HepG2 (cell line): ENCODE results near the gene CPXM2. TPM values are rescaled to one million over a fixed set of nuclear protein-coding genes. Genes with fewer than 3 reads are reported as not detected.

Experiments used
- ATAC-seq: fragments of 200-7000 bp; cut with Tn5 transposase; 3 replicates; pipeline ENCODE4 v1.9.1; 2020; ENCODE audit warnings: mild to moderate bottlenecking, moderate library complexity
- BruUV-seq: library from RNA; stranded (reverse); fragments of 400-500 nt; replicated peaks from 2 replicates; lab custom pipeline; 2021; lab: Mats Ljungman, UMichigan
- CTCF ChIA-PET: fragments of 300-600 bp; formaldehyde crosslinking; extraction: SDS; loops from one replicate; lab custom pipeline; 2021; ENCODE audit warnings: low total read pairs, inconsistent platforms, low intra/inter-chr PET ratio; lab: Yijun Ruan, JAX
- POLR2A ChIA-PET: fragments of 350-600 bp; sonication (Branson Sonifier 250); formaldehyde crosslinking; loops from one replicate; lab custom pipeline; 2020; ENCODE audit warnings: antibody characterized with exemption, inconsistent platforms; lab: Yijun Ruan, JAX
- DNase-seq: peaks from one replicate; pipeline ENCODE4 v3.0.0-alpha.2; 2015; ENCODE audit warnings: low spot score
- FAIRE-seq: peaks from 3 replicates; lab custom pipeline; 2011; peaks lifted over from hg19 to GRCh38; lab: Jason Lieb, UNC
- H2AFZ ChIP-seq: one replicate; pipeline ENCODE4 v1.6.1; 2011; ENCODE audit warnings: low read length, inconsistent platforms
- H3K27ac ChIP-seq: fragments of 300-600 bp; 3 replicates; pipeline ENCODE4 v1.8.0; 2011; ENCODE audit warnings: mixed run types, mild to moderate bottlenecking, mixed read lengths, low read length, inconsistent platforms; ENCODE audit not compliant: insufficient read depth; ENCODE audit errors: extremely low read length
- H3K27me3 ChIP-seq, 2 experiments: fragments of 200-600 bp in 1 of 2; 2 replicates in 1 of 2; 3 replicates in 1 of 2; pipeline versions ENCODE4 v1.6.0 to v1.8.0; 2011; ENCODE audit warnings: low read length in 2 of 2, mild to moderate bottlenecking in 2 of 2, moderate library complexity in 2 of 2, inconsistent platforms in 1 of 2; ENCODE audit not compliant: insufficient read depth in 2 of 2, control insufficient read depth in 1 of 2
- H3K36me3 ChIP-seq, 2 experiments: fragments of 200-600 bp in 1 of 2; replicated peaks in 1 of 2; 2 replicates in 1 of 2; 3 replicates in 1 of 2; pipeline versions ENCODE4 v1.5.1 to v1.8.0; 2011; ENCODE audit warnings: low read length in 2 of 2, inconsistent platforms in 1 of 2; ENCODE audit not compliant: insufficient read depth in 2 of 2, control insufficient read depth in 1 of 2
- H3K4me1 ChIP-seq: 2 replicates; pipeline ENCODE4 v1.5.1; 2012; ENCODE audit warnings: low read length, inconsistent platforms; ENCODE audit not compliant: insufficient read depth
- H3K4me2 ChIP-seq: 2 replicates; pipeline ENCODE4 v1.6.0; 2011; ENCODE audit warnings: low read depth, low read length, inconsistent platforms
- H3K4me3 ChIP-seq, 3 experiments: fragments of 200-600 bp in 1 of 3; sonication (generic), shearing (Covaris generic) in 1 of 3; replicated peaks in 1 of 3; 2 replicates each; pipeline ENCODE4 v1.5.1; 2011 to 2016; ENCODE audit warnings: low read length in 3 of 3, inconsistent platforms in 2 of 3, low read depth in 2 of 3, mild to moderate bottlenecking in 2 of 3, control low read depth in 1 of 3, mixed read lengths in 1 of 3; ENCODE audit not compliant: insufficient read depth in 1 of 3
- H3K79me2 ChIP-seq: one replicate; pipeline ENCODE4 v1.6.1; 2011; ENCODE audit warnings: low read length, inconsistent platforms; ENCODE audit not compliant: insufficient read depth
- H3K9ac ChIP-seq: 2 replicates; pipeline ENCODE4 v1.6.0; 2011; ENCODE audit warnings: mild to moderate bottlenecking, low read depth, low read length, inconsistent platforms; ENCODE audit not compliant: insufficient read depth
- H3K9me3 ChIP-seq: 2 replicates; pipeline ENCODE4 v1.5.1; 2012; ENCODE audit warnings: mild to moderate bottlenecking, low read length
- H4K20me1 ChIP-seq: 2 replicates; pipeline ENCODE4 v1.6.0; 2011; ENCODE audit warnings: inconsistent platforms, mild to moderate bottlenecking, low read length, moderate library complexity; ENCODE audit not compliant: insufficient read depth
- HDAC1 ChIP-seq: sonication (generic); formaldehyde crosslinking; IDR thresholded peaks from 2 replicates; pipeline ENCODE4 v1.5.1; 2020; ENCODE audit warnings: mild to moderate bottlenecking, missing genetic modification reagents
- JUNB ChIP-seq: sonication (generic); formaldehyde crosslinking; IDR thresholded peaks from 2 replicates; pipeline ENCODE4 v1.8.0; 2022; ENCODE audit warnings: missing genetic modification reagents, mild to moderate bottlenecking, borderline replicate concordance
- POLR2AphosphoS2 ChIP-seq: IDR thresholded peaks from 2 replicates; pipeline ENCODE4 v1.6.1; 2011; ENCODE audit warnings: low read depth, low read length, improper control_type of control experiment
- SMARCE1 ChIP-seq: fragments of 450-650 bp; IDR thresholded peaks from 2 replicates; pipeline ENCODE4 v1.6.1; 2017; ENCODE audit warnings: borderline replicate concordance
- TBP ChIP-seq: sonication (generic); formaldehyde crosslinking; IDR thresholded peaks from 2 replicates; pipeline ENCODE4 v1.5.0; 2020; ENCODE audit warnings: missing genetic modification reagents
- ZNF264 ChIP-seq: sonication (generic); formaldehyde crosslinking; IDR thresholded peaks from 2 replicates; pipeline ENCODE4 v1.4.0; 2020; ENCODE audit warnings: missing genetic modification reagents
- ZNF547 ChIP-seq: sonication (generic); formaldehyde crosslinking; IDR thresholded peaks from 2 replicates; pipeline ENCODE4 v1.5.1; 2020; ENCODE audit warnings: mild to moderate bottlenecking, missing genetic modification reagents
- ZNF720 ChIP-seq: sonication (generic); formaldehyde crosslinking; IDR thresholded peaks from 2 replicates; pipeline ENCODE4 v1.4.0; 2020; ENCODE audit warnings: missing genetic modification reagents
- ZNF761 ChIP-seq: sonication (generic); formaldehyde crosslinking; conservative IDR thresholded peaks from 2 replicates; pipeline ENCODE4 v1.4.0; 2020; ENCODE audit warnings: mild to moderate bottlenecking, missing genetic modification reagents
- ZNF780A ChIP-seq: sonication (generic); formaldehyde crosslinking; IDR thresholded peaks from 2 replicates; pipeline ENCODE4 v1.8.0; 2022; ENCODE audit warnings: mild to moderate bottlenecking, missing genetic modification reagents, moderate library complexity
- WGBS: methylation state at CpG from one replicate; pipeline ENCODE4 v1.1.6; 2017; ENCODE audit warnings: low lambda C conversion rate; 5-methylcytosine and 5-hydroxymethylcytosine counted together
- in situ Hi-C: cut with HindIII; loops from 2 replicates; pipeline ENCODE4 v1.10.0; 2017; ENCODE audit warnings: low pct_unique_long_range_greater_than_20kb; ENCODE audit not compliant: extremely low pct_ligation_motif_present
- intact Hi-C: fragments of 100-400 bp; cut with micrococcal nuclease; formaldehyde crosslinking; loops from one replicate; pipeline ENCODE4 v1.10.0; 2022; ENCODE audit not compliant: unreplicated experiment
- polyA plus RNA-seq, 8 experiments: library from polyadenylated mRNA; depleted of rRNA in 3 of 8; stranded (reverse) in 7 of 8; unstranded in 1 of 8; fragments of >200 nt; fragmentation: Illumina TruSeq in 4 of 8; extraction: Trizol in 4 of 8; gene quantifications; 2 replicates each; pipeline versions ENCODE4 v1.2.1 to v1.2.3, GENCODE V29; 2011 to 2016; ENCODE audit warnings: low read depth in 4 of 8, missing spikeins in 1 of 8, mixed read lengths in 1 of 8; ENCODE audit not compliant: insufficient read depth in 1 of 8
- total RNA-seq, 5 experiments: library from RNA; depleted of rRNA; stranded (reverse); fragments of >200 nt; fragmentation: Illumina TruSeq; extraction: Trizol; gene quantifications; 2 replicates each; pipeline ENCODE4 v1.2.3, GENCODE V29; 2016; ENCODE audit warnings: low read depth in 1 of 5
- TF ChIP-seq, protein P1 (sequence below): sonication (generic); formaldehyde crosslinking; IDR thresholded peaks from 2 replicates; pipeline ENCODE4 v1.5.0; 2020; ENCODE audit warnings: mild to moderate bottlenecking, missing genetic modification reagents, borderline replicate concordance
- TF ChIP-seq, protein P2 (sequence below): sonication (generic); formaldehyde crosslinking; conservative IDR thresholded peaks from 2 replicates; pipeline ENCODE4 v1.8.0; 2022; ENCODE audit warnings: mild to moderate bottlenecking, moderate library complexity, missing genetic modification reagents

The CPXM2 gene
- total and polyA plus RNA-seq, 2 of the 13 experiments (the other 11 are each of a cell fraction or from before 2014, with no cell fraction given), result 0.03 TPM; not detected in 1

DNA sequence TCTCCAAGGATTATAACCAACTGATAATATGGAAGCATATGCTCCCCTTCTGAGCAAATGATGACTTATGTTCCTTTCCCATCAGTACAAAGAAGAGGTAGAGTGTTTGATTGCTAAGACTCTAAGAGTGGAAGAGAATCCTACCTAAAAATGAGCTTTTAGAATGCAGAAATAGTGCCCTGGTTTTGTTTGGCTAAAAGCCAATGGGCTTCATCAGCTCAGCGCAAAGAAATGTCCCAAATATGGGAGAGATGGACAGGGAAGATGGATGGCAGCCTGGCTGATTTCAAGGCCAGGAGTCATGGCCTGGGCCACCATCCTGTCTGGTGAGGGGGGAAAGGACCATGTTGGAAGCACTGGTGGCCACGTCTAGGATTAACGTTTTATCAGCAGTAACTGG lies 165.2 kb downstream of the CPXM2 start (continued):
- TF ChIP-seq ZNF264 (CRISPR knock-in tag) (no peak), ZNF720 (CRISPR knock-in tag) (no peak), ZNF547 (no peak), TBP (CRISPR knock-in tag) (no peak)
- TF ChIP-seq, protein P1, sequence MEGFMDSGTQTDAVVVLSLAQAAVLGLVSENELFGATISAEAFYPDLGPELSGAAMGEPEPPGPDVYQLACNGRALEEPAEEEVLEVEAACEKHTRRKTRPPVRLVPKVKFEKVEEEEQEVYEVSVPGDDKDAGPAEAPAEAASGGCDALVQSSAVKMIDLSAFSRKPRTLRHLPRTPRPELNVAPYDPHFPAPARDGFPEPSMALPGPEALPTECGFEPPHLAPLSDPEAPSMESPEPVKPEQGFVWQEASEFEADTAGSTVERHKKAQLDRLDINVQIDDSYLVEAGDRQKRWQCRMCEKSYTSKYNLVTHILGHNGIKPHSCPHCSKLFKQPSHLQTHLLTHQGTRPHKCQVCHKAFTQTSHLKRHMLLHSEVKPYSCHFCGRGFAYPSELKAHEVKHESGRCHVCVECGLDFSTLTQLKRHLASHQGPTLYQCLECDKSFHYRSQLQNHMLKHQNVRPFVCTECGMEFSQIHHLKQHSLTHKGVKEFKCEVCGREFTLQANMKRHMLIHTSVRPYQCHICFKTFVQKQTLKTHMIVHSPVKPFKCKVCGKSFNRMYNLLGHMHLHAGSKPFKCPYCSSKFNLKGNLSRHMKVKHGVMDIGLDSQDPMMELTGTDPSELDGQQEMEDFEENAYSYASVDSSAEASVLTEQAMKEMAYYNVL (CRISPR knock-in tag), result no peak
- TF ChIP-seq, all 625 proteins: peak for 0

DNA sequence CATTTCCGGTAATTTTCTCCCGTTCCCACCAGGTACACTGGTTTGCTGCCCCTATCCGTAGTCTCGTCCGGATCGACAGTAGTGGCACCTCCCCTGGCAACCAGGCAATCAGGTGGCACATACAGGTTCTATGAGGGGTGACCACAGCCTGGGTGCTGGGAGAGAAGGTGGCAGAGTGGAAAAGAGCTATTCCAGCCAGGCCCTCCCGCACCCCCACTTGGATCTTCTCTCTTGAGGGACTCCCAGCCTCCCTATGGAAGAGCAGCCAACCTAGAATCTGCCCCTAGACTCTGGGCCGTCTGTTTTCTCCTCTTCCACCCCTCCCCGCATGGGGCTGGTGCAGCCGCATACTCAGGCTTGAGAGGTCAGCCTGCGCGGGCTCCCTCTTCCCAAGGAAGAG lies 166.9 kb downstream of the CPXM2 start:
- DNase-seq (no peak), ATAC-seq (no peak), FAIRE-seq (no peak)
- 48% methylated on average over 11 of the region's 12 CpGs for WGBS
- H3K27me3 ChIP-seq, result peaks cover 0 to 8% of the 10 kb centered on the region in 2 experiments; a peak in 1 of 5 replicates
- no peak overlapping the region for H2AFZ ChIP-seq
- no peaks in the 10 kb centered on the region for H3K9me3 ChIP-seq
- no peak overlapping the region for H3K4me3 ChIP-seq
- in situ Hi-C loops (no loop called here), intact Hi-C loops (no loop called here)
- H3K9ac ChIP-seq, result no peak overlapping the region
- H3K27ac ChIP-seq, result no peak overlapping the region
- no TSS peak for BruUV-seq
- H3K4me1 ChIP-seq, result no peaks in the 10 kb centered on the region
- no peaks in the 10 kb centered on the region for H3K36me3 ChIP-seq
- no peak for TF ChIP-seq ZNF761
- TF ChIP-seq, protein P2, sequence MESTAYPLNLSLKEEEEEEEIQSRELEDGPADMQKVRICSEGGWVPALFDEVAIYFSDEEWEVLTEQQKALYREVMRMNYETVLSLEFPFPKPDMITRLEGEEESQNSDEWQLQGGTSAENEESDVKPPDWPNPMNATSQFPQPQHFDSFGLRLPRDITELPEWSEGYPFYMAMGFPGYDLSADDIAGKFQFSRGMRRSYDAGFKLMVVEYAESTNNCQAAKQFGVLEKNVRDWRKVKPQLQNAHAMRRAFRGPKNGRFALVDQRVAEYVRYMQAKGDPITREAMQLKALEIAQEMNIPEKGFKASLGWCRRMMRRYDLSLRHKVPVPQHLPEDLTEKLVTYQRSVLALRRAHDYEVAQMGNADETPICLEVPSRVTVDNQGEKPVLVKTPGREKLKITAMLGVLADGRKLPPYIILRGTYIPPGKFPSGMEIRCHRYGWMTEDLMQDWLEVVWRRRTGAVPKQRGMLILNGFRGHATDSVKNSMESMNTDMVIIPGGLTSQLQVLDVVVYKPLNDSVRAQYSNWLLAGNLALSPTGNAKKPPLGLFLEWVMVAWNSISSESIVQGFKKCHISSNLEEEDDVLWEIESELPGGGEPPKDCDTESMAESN (CRISPR knock-in tag), result no peak
- TF ChIP-seq SMARCE1, result no peak
- no peak for TF ChIP-seq JUNB (CRISPR knock-in tag)
- TF ChIP-seq ZNF780A (CRISPR knock-in tag), result no peak
- TF ChIP-seq HDAC1 (CRISPR knock-in tag), result no peak
- TF ChIP-seq POLR2AphosphoS2, result no peak
- H3K79me2 ChIP-seq, result no peaks in the 10 kb centered on the region
- ChIA-PET POLR2A (no interaction called here), CTCF (no interaction called here)
- no peaks in the 10 kb centered on the region for H4K20me1 ChIP-seq
- H3K4me2 ChIP-seq, result no peak overlapping the region
